C4-2B (cell line): ENCODE measurements around the gene GATA2.

ENCODE experiments used
- H3K27ac ChIP-seq: fragments of 450-650 bp; 2 replicates; pipeline ENCODE4 v1.5.1; 2017
- ZFX ChIP-seq: fragments of 450-650 bp; IDR thresholded peaks from 2 replicates; pipeline ENCODE4 v1.6.1; 2017
- TF ChIP-seq, protein P1 (sequence below): fragments of 450-650 bp; conservative IDR thresholded peaks from 2 replicates; pipeline ENCODE4 v1.5.1; 2017; ENCODE audit warnings: mild to moderate bottlenecking

The GATA2 gene

DNA sequence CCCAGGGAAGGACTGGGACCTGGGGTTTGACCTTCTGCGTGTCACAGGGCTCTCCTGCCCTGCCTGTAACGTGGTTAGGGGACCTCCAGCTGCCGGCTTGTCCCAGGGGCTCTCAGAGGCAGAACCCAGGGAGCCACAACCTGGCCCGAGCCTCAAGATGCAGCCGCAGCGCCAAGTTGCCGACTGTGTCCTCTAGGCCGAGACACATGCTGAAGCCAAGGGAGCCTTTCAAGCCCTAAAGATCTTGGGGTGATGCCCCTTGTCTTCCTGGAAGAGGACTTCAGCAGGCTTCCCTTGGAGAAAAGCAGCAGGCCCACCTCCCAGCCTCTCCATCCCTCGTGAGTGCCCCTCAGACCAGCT lies 33.6 kb downstream of the GATA2 start:
- TF ChIP-seq, protein P1, sequence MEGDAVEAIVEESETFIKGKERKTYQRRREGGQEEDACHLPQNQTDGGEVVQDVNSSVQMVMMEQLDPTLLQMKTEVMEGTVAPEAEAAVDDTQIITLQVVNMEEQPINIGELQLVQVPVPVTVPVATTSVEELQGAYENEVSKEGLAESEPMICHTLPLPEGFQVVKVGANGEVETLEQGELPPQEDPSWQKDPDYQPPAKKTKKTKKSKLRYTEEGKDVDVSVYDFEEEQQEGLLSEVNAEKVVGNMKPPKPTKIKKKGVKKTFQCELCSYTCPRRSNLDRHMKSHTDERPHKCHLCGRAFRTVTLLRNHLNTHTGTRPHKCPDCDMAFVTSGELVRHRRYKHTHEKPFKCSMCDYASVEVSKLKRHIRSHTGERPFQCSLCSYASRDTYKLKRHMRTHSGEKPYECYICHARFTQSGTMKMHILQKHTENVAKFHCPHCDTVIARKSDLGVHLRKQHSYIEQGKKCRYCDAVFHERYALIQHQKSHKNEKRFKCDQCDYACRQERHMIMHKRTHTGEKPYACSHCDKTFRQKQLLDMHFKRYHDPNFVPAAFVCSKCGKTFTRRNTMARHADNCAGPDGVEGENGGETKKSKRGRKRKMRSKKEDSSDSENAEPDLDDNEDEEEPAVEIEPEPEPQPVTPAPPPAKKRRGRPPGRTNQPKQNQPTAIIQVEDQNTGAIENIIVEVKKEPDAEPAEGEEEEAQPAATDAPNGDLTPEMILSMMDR = no peak
- no peak for TF ChIP-seq ZFX
- H3K27ac ChIP-seq = no peak overlapping the region

- TF ChIP-seq ZFX = no peak
- TF ChIP-seq, protein P1 = no peak
- no peak overlapping the region for H3K27ac ChIP-seq
Measured at GRCh38 chr3:128458746-128459460, 34.1 kb downstream of the GATA2 start.

DNA sequence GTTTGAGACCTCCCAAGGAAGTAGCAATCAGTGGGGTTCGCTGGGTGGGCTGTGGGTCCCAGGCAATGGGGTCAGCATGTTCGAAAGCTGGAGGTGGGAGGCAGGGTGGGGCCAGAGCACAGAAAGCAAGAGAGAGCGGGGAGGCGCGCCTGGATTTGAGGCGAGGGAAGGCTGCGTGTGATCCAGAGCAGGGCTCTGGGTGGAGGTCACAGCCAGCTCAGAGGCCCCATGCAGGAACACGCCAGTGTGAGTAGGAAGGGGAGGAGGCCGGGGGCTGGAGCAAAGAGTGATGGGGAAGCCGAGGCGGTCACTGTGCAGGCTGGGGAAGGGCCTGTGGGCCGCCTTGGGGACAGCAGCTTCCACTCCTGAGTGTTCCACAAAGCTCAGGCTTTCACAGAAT lies 35.1 kb downstream of the GATA2 start:
- TF ChIP-seq, protein P1 = no peak
- no peak for TF ChIP-seq ZFX
- H3K27ac ChIP-seq = no peak overlapping the region

DNA sequence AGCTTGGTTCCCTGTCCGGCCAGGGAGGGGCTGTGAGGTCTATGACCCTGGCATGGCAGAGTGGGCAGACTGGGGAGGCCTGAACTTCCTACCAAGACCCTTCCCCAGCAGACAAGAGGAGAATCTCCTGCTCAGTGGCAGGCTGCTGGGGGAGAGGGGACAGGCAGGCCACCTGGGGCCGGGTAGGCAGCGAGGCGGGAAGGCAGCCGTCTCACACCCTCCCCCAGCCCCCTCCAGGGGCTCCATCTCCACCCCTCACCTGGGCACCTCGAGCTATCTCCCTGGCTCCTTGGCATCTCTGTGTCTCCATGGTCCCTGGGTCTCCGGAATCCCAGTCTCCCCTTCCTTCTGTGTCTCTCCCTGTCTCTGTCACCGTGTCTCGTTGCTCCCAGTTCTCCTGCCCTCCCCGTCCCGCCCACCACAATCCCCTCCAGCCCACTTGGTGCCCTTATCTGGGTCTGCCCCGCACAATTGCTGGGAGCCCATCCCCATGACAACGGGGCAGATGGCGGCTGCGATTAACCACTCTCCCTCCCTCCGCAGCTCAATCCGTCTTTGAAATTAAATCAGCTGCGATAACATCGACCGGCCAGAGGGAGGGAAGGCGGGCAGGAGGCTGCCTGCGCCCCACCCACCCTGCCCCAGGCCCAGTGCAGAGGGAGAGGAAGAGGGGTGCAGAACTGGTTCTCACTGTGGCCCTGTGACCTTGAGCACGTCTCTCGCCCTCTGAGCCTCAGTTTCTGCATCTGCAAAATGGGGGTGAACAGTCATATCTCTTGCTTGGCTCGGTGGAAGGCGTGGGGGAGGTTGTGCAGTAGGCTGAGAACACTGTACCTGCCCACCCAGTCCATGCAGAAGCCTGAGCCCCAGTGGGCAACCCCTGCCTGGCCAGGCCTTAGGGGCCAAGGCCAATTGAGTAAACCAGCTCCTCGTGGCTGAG lies 36.0 kb downstream of the GATA2 start:
- TF ChIP-seq ZFX = no peak
- TF ChIP-seq, protein P1 = no peak
- no peak overlapping the region for H3K27ac ChIP-seq

GRCh38 chr3:128455786-128456748 lies 36.9 kb downstream of the GATA2 start:
- TF ChIP-seq ZFX = no peak
- TF ChIP-seq, protein P1 = no peak
- no peak overlapping the region for H3K27ac ChIP-seq

DNA sequence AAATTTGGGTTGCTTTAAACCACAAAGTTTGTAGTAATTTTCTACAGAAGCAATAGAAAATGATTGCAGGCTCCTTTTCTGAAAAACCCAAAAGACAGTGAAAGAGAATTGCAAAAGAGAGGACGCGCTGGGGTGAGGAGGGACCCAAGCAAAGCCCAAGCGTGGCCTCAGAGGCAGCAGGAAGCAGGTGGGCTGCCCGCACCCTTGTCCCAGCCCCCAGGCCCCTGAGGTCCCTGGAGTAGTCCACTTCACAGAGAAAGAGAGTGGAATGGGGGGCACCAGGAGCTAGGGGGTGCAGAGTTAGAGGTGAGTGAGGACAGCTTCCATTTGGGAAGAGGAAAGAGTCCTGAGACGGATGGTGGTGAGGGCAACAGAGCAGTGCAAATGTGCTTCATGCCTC lies 37.9 kb downstream of the GATA2 start:
- TF ChIP-seq ZFX = no peak
- TF ChIP-seq, protein P1 = no peak
- no peak overlapping the region for H3K27ac ChIP-seq
